Measurements from ENCODE around the gene TSHZ2.

Gene TSHZ2

GRCh38 chr20:52975029-52975732 lies 3.0 kb downstream of the TSHZ2 start:
- no peak for TF ChIP-seq CTCF (IDR thresholded peaks at IDR 0.05; ENCODE audit: insufficient read depth, low read length, poor library complexity, severe bottlenecking)
- Histone ChIP-seq H3K36me3 (ENCODE audit: control insufficient read depth, insufficient read depth, low read length) (no peaks in the 10 kb centered on the region), H3K27me3 (replicated peaks; ENCODE audit: control insufficient read depth, insufficient read depth, low read length) (peaks cover 4% of the 10 kb centered on the region; the same call in 1 of the 2 replicates), H3K4me3 (replicated peaks; ENCODE audit: low read depth, low read length) (peak overlapping the region; percentile 10; the same call in 1 of the 2 replicates)
- no peak for DNase-seq (ENCODE audit: extremely low read depth, insufficient read length)

- no peak for DNase-seq (ENCODE audit: extremely low read depth, insufficient read length)
- peaks cover 4% of the 10 kb centered on the region; the same call in 1 of the 2 replicates for H3K27me3 ChIP-seq (replicated peaks; ENCODE audit: control insufficient read depth, insufficient read depth, low read length)
- no peaks in the 10 kb centered on the region for H3K36me3 ChIP-seq (ENCODE audit: control insufficient read depth, insufficient read depth, low read length)
- no peak overlapping the region for H3K4me3 ChIP-seq (replicated peaks; ENCODE audit: low read depth, low read length)
- no peak for TF ChIP-seq CTCF (IDR thresholded peaks at IDR 0.05; ENCODE audit: insufficient read depth, low read length, poor library complexity, severe bottlenecking)
Observed at GRCh38 chr20:52975803-52976531, 3.8 kb downstream of the TSHZ2 start.

- Histone ChIP-seq H3K36me3 (ENCODE audit: control insufficient read depth, insufficient read depth, low read length) (no peaks in the 10 kb centered on the region), H3K27me3 (replicated peaks; ENCODE audit: control insufficient read depth, insufficient read depth, low read length) (no peaks in the 10 kb centered on the region), H3K4me3 (replicated peaks; ENCODE audit: low read depth, low read length) (no peak overlapping the region)
- no peak for TF ChIP-seq CTCF (IDR thresholded peaks at IDR 0.05; ENCODE audit: insufficient read depth, low read length, poor library complexity, severe bottlenecking)
- DNase-seq (ENCODE audit: extremely low read depth, insufficient read length), result no peak
Observed at GRCh38 chr20:52978851-52979250, 6.7 kb downstream of the TSHZ2 start.

- DNase-seq (ENCODE audit: extremely low read depth, insufficient read length), result no peak
- H3K27me3 ChIP-seq (replicated peaks; ENCODE audit: control insufficient read depth, insufficient read depth, low read length), result no peaks in the 10 kb centered on the region; the same call in 1 of the 2 replicates
Observed at GRCh38 chr20:52981051-52981450, 8.9 kb downstream of the TSHZ2 start.

GRCh38 chr20:52983726-52984450 lies 11.7 kb downstream of the TSHZ2 start:
- no peak for TF ChIP-seq CTCF (IDR thresholded peaks at IDR 0.05; ENCODE audit: insufficient read depth, low read length, poor library complexity, severe bottlenecking)
- DNase-seq (ENCODE audit: extremely low read depth, insufficient read length), result no peak

More at GRCh38 chr20:52981051-52981450, 8.9 kb downstream of the TSHZ2 start:
- TF ChIP-seq CTCF (IDR thresholded peaks at IDR 0.05; ENCODE audit: insufficient read depth, low read length, poor library complexity, severe bottlenecking), result no peak
- Histone ChIP-seq H3K36me3 (ENCODE audit: control insufficient read depth, insufficient read depth, low read length) (no peaks in the 10 kb centered on the region), H3K4me3 (replicated peaks; ENCODE audit: low read depth, low read length) (no peak overlapping the region)

More at GRCh38 chr20:52983726-52984450, 11.7 kb downstream of the TSHZ2 start:
- Histone ChIP-seq H3K4me3 (replicated peaks; ENCODE audit: low read depth, low read length) (no peak overlapping the region), H3K27me3 (replicated peaks; ENCODE audit: control insufficient read depth, insufficient read depth, low read length) (no peaks in the 10 kb centered on the region; the same call in 1 of the 2 replicates), H3K36me3 (ENCODE audit: control insufficient read depth, insufficient read depth, low read length) (no peaks in the 10 kb centered on the region)
